HG02885 (cell line): Measurements from ENCODE around the gene CACNA2D3.

Experiments used
- ATAC-seq: cut with Tn5 transposase; IDR thresholded peaks from one replicate; pipeline ENCODE4 v1.9.1; 2021; ENCODE audit warnings: mild to moderate bottlenecking; ENCODE audit not compliant: unreplicated experiment, poor library complexity

The CACNA2D3 gene

GRCh38 chr3:54994111-54994513 is 871.8 kb downstream of the CACNA2D3 start:
- no peak for ATAC-seq

DNA sequence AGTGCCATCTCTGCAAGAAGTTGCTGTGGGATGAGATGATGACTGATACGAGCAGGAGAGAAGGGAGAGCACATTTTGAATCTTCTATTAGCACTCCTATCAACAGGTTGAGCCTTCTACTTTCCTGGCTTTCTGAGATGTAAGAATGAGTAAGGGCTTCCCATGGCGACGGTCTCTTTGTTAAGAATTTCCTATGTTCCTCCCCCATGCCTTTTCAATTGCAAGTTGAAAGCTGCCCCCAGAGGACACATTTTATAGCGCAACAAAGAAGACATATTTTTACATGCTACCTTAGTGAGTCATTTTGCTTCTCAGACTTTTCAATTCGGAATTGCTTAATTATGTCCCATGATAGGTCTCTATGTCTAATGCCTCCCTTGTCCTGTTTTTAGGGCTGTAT is 876.8 kb downstream of the CACNA2D3 start:
- no peak for ATAC-seq

GRCh38 chr3:54999811-55000210 is 877.5 kb downstream of the CACNA2D3 start:
- ATAC-seq = no peak

DNA sequence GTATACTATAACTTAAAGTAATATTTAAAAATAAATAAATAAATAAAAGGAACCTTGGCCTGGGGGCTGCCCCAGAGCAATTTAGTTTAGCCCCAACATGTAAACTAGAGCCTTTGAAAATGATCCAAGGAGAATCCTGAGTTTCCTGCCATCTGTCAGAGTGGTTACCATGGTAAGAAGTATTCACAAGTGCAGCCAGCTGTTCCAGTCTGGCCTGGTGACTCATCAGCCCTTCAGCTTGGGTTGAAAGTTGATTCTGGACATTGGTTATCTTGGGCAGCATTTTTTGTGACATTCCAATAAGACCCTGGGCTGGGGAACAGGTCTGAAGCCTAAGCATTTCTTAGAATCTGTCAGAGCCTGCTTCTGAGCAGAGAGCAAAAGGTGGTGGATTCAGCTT is 878.2 kb downstream of the CACNA2D3 start:
- no peak for ATAC-seq

- ATAC-seq = no peak
These were observed 878.6 kb downstream of the CACNA2D3 start for GRCh38 chr3:55000953-55001352.

- no peak for ATAC-seq
These were observed 880.1 kb downstream of the CACNA2D3 start for GRCh38 chr3:55002416-55002930.

DNA sequence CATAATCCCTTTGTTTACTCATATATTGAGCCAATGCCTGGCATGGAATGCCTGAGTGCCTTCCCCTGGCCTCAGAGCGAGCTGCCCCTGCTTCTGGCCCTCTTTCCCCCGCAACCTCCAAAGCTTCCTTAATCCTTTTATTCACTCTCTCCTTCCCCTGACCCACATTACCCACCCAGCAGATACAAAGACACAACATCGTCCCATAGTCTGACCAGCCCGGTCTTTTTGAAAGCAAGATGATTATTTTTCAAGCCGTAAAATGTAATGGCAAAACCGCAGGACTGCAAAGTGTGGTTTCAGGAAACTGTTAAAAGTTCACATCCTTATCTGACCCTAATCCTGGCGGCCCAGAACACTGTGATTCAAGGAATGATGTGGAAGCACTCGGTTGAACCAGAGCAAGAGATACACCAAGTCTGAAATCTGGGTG is 883.9 kb downstream of the CACNA2D3 start:
- ATAC-seq = no peak

- no peak for ATAC-seq
These were observed 885.6 kb downstream of the CACNA2D3 start for GRCh38 chr3:55007971-55008370.

- ATAC-seq = no peak
These were observed 887.0 kb downstream of the CACNA2D3 start for GRCh38 chr3:55009372-55009771.

DNA sequence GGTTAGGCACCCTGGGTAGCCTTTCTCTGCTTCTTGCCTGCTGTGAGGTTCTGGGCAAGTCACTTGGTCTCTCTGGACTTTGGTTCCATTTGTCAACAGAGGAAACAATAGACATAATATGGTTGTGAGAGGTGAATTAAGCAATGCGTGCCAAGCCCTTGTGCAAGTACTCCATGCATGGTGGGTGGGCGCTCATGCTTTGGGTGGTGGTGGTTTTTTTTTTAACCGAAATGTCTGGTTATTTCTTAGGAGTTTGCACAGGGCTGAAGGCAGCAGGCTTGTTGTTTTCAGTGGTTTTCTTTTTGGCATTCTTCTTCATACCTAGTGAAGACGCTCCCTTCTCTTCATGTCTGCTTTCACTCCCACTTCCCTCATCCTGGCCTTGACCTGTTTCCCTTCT is 889.7 kb downstream of the CACNA2D3 start:
- ATAC-seq = no peak

DNA sequence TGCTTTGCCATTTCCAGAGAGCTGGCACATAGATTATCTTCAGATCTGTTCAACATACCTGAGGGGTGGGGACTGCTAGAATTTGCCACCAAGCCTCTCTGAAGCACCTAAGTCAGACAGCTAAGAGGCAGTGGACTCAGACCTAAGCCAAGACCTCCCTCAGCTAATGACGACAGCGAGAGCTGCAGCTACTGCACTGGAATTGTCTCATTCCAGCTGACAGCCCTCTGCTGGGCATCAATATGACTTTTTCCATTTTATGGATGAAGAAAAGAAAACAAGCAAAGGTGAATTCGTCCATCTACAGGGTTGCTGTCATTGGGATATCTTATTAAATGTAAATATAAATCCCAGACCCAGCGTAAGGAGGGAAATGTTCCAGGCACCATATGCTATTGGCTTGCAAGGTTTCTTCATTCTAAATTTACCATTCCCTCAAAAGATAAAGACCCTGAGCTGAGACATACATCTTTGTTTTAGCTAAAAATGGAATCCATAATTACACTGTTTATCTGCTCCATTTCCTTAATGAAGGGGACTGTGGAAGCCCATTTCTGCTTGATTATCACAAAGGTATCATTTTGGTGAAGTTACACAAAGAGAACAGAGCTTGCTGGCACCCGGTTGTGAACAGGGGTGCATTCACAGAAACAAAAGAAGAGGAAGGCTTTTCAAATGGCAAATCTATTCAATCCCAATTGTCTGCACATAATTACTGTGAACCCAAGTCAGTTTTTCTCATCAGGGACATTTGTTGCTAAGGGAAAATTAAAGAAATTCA is 891.0 kb downstream of the CACNA2D3 start:
- no peak for ATAC-seq

DNA sequence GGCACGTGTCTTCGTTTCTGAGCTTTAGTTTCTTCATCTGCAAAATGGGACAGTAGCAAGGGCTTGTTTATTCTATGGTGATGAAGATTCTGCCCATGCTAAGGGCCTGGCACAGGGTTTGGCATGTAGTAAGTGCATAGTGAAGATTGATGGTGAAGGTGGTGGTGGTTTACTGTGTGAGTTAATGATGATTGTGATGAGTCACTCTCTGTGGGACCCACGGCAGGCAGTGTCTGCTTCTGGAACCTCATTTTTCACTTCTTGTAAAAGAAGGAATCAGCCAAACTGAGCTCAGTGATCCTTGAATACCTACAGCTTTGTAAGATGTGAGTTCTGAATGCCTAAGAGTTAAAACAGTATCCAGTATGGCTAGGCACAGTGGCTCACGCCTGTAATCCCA is 891.7 kb downstream of the CACNA2D3 start:
- no peak for ATAC-seq

- no peak for ATAC-seq
These were observed 892.6 kb downstream of the CACNA2D3 start for GRCh38 chr3:55014906-55015305.

GRCh38 chr3:55017876-55018275 is 895.5 kb downstream of the CACNA2D3 start:
- no peak for ATAC-seq

GRCh38 chr3:55030938-55031337 is 908.6 kb downstream of the CACNA2D3 start:
- no peak for ATAC-seq

GRCh38 chr3:55036883-55037577 is 914.7 kb downstream of the CACNA2D3 start:
- ATAC-seq = no peak

DNA sequence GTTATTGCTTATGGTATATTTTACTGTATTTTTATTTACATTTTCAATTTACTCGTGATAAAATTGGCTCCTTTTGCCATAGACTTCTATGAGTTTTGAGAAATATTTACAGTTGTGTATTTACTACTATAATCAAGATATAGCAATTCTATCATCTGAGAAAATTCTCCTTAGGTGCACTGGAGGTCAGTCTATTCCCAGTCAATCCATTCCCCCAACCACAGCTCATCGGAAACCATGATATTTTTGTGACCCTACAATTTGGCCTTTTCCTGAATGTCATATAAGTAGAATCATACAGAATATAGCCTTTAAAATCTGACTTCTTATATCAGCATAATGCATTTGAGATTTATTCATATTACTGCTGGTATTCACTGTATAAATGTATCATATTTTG is 920.2 kb downstream of the CACNA2D3 start:
- ATAC-seq = no peak

- no peak for ATAC-seq
These were observed 922.1 kb downstream of the CACNA2D3 start for GRCh38 chr3:55044486-55044885.

DNA sequence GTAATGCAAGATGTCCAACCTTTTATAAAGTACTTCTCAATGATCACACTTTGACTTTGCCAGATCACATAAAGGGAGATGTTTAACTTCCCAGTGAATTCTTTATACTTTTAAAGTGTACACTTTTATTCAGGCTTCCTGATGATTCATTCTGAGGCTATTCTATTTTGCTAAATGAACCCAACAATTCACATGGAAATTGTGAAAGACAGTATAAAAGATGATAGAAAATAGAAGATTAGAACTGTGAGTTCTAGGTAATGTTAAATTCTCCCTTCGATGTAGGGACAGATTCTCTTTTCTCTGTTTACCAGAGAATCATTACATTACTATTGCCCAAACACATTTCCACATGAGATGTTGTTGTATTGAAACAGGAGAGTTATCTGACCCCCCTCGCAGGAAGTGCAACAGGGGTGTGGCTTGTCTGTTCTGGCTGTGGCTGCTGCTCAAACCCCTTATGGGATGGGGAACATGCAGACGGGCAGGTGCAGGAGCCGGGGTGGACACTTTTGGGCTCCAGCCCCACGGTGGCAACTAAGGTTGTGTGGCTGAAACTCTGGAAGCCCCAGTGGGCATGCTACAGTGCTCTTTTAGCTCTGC is 936.8 kb downstream of the CACNA2D3 start:
- no peak for ATAC-seq

- no peak for ATAC-seq
These were observed 938.8 kb downstream of the CACNA2D3 start for GRCh38 chr3:55060896-55061719.

GRCh38 chr3:55061720-55062034 is 939.3 kb downstream of the CACNA2D3 start:
- ATAC-seq = no peak
